HG03097 (cell line): ENCODE measurements around the gene NFX1.
"Not testable (repeated sequence)": the region's sequence is repeated elsewhere in the genome, so short reads cannot be mapped to it uniquely, and the experiment has no call there.

Experiments used
- ATAC-seq: cut with Tn5 transposase; IDR thresholded peaks from one replicate; pipeline ENCODE4 v1.9.1; 2021; ENCODE audit not compliant: unreplicated experiment, low FRiP score

Gene NFX1

DNA sequence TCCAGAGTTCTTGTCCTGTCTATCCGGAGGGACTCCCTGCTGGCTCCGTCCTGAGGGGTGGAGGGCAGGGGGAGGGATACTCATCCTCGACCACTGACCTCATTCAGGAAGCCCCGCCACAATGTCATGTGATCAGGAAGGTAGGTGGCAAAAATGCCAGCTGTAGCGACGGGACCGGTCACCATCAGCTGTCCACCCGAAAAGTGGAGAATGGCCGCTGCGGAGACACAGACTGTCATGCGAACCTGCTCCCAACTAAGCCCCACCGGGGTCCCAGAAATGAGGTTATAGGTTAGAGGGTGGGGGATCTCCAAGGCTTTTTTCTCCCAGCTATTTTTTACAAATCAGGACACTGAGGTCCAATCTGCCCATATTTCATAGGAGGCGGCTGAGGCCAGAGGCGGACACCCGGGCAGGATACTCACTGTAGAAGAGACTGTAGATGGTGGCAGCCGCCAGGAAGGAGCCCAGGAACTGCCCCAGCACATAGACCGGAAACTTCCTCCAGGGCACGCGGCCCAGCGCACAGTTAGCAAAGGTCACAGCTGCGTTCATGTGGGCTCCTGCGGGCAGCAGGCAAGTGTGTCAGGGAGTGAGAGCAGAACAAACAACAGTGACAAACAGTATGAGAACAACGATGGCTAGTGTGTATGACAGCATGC lies 95.8 kb downstream of the NFX1 start:
- not testable (repeated sequence) for ATAC-seq

DNA sequence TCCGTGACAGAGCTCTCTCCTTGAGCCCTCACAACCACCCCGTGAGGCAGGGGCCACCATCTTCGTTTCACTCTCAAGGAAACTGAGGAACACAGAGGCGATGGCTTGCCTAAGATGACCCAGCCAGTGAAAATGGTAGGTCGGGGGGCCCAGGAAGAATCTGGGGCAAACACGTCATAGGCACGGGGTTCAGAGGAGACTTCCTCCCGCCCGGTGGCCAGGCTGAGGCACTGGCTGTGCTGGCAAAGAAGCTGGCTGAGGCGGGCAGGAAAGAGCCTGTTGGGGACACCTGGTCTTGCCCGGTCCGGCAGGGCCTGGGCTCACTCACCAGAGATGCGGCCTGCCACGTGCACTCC lies 96.3 kb downstream of the NFX1 start:
- not testable (repeated sequence) for ATAC-seq

- not testable (repeated sequence) for ATAC-seq
These were observed 96.7 kb downstream of the NFX1 start for GRCh38 chr9:33386998-33387397.

DNA sequence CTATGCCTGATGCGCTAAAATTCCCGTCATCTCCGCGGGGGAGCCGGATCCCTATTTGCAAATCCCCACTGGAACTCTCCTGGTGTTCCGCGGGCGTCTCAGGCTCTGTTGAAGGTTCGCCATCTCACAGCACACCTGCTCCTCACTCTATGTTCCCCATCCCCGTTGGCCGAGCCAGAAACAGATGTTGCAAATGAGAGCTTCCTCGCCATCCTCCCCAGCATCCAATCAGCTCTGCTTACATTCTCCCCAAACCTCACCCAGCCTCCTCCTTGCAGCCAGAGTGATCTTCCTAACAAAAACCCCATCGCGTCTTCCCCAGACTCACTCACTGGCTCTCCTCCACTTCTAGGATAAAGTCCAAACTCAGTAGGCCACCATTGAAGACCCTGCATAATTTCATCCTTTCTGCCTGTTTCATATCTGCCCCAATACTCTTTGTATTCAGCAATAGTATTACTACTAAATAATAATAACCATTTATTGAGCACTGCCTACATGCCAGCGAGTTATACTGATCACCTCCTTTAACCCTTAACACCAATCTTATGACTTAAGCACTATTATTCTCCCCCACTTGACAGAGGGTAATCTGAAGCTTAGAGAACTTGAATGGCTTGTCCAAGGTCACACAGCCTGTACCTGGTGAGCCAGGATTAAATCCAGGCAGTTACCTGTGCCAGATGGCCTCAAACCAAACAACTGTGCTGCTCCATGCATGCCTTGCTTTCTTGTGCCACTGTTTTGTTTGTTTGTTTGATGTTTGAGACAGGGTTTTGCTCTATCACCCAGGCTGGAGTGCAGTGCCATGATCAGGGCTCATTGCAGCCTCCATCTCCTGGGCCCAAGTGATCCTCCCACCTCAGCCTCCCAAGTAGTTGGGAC lies 98.0 kb downstream of the NFX1 start:
- ATAC-seq: no peak

- not testable (repeated sequence) for ATAC-seq
These were observed 100.9 kb downstream of the NFX1 start for GRCh38 chr9:33391111-33391771.

DNA sequence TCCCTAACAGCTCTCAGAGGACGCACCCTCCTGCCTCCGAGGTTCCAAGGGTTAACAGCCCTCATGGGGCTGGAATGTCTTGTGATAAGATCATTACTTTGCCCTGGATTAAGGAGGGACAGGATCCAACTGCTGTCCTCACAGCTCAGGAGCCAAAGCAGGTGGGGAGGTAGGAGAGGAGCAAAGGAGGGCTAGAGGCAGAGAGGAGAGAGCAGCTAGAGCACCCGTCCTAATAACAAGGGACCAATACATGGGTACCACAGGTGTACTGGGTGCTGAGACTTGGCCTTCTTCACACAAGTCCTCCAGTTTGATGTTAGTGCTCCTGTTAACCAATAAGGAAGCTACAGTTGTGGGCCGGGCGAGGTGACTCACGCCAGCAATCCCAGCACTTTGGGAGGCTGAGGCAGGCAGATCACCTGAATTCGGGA lies 102.3 kb downstream of the NFX1 start:
- not testable (repeated sequence) for ATAC-seq

DNA sequence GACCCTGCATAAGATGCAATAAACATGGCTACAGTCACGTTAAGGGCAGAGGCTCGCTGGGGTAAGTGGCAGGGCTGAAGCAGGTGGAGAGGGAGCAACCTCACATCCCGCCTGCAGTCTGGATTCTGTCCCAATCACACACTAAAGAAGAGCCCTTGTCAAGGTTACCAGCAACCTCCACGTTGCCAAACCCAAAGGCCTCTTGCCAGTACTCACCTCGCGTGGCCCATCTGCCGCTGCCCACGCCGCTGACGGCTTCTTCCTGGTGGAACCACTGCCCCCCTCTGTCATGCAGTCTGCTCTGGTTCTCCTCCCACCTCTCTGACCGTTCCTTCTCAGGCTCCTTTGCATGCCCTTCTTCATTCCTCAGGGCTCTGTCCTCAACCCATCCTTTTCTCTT lies 103.3 kb downstream of the NFX1 start:
- ATAC-seq: no peak

DNA sequence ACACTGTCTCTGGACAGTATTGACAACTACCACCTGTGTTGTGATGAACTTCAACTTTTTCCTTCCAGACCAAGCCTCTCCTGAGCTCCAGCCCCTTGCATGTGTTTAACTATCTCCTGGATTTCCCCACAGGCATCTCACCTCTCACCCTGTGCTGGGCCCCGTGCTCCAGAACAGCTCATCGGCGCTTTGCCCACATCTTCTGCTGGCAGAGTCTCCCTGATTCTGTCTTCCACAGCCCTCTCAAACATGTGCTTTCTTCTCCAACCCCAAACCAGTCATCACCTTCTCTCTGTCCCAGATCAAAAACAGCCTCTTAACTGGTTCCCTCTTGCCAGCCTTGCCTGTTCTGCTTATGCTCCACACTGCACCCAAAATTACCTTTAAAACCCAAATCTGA lies 103.7 kb downstream of the NFX1 start:
- ATAC-seq: not testable (repeated sequence)

DNA sequence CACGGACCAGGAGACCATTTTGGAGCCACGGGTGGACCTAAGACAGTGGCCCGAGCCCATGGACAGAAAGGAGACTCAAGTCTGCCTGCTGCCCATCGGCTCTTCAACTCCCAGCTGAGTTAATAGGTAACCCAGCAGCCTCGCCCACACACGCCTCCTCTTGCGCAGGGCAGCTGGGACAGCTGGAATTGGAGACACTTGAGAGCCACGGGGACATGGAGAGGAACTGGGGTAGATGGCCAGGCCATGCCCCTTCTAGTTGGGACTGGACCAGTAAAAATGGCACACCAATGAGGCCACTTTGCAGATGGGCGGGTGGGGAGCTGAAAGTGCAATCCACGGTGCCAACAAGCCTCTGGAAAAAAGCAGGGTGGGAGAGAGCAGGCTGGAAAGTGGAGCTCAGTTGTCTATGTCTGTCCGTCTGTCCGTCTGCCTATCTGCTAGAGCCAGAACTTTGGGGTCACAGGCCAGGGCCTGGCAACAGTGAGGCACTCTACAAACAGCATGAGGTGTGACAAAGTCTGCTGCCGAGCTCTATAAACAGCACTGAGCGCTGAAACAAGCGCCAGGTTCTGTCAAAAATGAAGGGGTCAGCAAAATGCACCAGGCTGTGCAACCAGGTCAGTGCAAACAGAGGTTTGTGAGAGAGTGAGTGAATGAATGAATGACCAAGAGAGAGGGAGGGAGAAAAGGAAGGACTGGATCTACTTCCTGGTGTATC lies 105.0 kb downstream of the NFX1 start:
- not testable (repeated sequence) for ATAC-seq

- not testable (repeated sequence) for ATAC-seq
These were observed 107.5 kb downstream of the NFX1 start for GRCh38 chr9:33397801-33398200.

DNA sequence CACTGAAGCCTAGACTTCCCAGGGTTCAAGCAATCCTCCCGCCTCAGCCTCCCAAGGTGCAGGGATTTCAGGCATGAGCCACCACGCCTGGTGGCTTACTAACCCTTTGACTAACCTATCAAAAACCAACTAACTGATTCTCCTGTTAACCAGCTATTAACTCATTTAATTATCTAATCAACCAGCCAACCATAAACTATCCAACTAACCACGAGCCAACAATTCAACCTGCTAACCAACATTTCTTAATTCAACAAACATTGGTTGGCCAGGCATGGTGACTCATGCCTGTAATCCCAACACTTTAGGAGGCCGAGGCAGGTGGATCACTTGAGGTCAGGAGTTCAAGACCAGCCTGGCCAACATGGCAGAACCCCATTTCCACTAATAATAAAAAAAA lies 108.7 kb downstream of the NFX1 start:
- ATAC-seq: not testable (repeated sequence)

GRCh38 chr9:33401809-33402208 lies 111.5 kb downstream of the NFX1 start:
- ATAC-seq: not testable (repeated sequence)

DNA sequence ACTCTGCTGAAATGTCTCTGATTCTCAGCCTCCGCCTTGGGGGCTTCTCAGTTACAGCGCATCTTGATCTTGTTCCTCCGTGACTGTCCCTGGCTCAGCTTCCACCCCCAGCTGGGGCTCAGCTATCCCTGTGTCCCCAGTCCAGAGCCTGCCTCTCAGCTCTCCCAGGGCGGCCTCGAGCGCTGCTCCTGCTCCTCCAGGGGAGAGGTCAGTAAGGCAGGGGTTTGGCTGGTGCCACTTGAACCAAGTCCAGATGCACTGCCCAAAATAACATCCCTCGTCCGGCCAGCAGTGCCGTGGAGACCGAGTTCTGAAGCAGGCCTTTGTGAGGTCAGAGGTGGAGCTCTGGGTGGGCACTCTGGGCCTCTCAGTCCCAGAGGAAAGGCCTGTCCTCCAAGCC lies 112.1 kb downstream of the NFX1 start, which contains the start of gene AQP7:
AQP7 (minus strand) TSS at position 198 of the 400 bp plus-strand sequence. CDS start 1,306 bp downstream, outside the sequence.
- not testable (repeated sequence) for ATAC-seq

DNA sequence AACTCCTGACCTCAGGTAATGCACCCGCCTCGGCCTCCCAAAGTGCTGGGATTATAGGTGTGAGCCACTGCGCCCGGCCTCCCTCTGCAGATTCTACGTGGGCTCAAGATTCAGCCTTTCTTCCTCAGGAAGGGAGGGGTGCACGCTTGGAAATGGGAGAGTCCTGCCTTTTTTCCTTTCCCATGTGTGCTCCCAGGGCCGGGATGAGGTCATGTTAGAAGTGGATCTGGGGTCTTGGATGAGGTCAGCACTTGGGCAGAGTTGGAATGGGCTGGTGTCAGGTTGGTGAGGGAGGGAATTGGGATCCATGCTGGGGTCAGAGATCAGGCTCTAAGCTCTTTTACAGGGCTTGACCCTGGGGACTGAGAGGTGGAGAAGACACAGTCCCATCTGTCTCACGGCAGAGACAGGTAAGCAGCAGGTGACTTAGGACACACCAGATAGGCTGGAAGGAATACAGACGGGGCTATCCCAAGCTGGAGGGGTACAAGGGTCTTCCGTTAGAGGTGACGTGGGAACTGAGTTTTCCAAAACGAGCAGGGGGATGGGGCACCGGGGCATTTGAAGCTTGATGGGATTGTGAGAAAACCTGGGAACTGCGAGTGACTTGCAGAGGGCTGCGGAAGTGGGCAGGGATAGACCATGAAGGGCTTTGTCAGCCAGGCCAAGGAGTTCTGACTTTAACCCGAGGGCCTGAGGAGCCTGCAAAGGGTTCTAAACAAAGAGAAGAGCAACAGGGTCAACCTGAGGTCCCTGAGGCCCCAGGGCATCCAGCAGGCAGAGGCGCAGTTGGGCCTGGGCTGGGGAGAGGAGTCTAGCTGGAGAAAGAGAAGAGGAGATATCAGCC lies 113.8 kb downstream of the NFX1 start:
- ATAC-seq: no peak

DNA sequence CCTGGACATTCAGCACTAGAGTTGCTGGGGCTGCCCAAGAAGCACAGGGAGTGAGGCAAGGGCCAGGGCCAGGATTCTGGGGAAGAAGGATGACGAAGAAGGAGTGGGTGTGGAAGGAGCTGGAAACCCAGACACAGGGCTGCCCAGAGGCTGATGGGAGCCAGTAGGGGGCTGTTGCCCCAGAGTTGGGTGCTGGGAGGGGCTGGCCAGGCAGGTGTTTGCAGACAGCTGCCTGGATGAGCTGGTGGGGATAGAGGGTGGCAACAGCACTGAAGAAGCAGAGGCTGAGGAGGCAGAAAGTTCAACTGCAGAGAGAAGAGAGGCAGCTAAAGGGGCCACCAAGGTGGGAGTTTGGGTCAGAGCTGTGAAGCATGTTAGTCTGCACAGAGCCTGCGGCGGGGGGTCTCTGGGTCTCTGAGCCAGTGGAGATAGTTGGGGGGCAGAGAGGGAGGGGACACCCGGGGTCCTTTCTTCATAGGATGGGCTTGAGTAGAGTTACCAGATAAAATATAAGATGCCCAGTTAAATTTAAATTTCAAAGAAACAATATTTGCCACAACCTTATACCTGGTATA lies 114.6 kb downstream of the NFX1 start:
- no peak for ATAC-seq

GRCh38 chr9:33407061-33407460 lies 116.7 kb downstream of the NFX1 start:
- no peak for ATAC-seq

DNA sequence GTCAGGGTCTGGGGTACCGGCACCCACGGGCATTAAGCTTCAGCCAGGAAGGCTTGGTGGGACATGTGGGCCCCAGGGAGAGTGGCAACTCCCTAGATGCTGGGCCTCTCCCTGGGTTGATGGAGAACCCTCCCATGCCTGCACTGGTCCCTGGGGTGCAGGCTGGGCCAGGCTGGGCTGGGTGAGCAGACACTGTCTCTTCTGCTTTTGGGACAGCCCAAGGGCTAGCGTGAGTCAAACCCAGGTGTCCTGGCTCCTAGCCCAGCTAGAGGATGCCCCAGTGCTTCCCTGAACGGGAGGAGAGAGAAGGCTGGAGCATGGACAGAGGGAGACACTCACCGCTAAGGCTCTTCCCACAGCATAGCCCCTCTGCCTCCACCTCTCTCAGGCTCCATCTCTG lies 117.8 kb downstream of the NFX1 start:
- no peak for ATAC-seq

DNA sequence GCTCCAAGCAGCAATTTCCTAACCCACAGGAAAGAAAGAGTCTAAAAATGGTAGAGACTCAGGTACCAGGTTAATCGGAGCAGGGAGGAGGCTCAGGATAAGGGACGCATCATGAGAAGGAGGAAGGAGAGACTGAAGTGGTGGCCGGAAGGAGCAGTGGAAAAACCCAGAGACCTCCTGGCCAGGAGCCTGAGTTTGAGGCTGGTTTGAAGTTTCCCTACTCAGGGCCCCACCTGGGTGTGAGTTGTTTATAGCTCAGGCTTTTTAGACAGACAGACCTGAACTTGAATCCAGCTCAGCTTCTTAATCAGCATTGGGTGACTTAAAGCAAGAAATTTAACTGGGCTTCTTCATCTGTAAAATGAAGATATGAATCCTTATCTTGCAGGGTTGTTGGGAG lies 124.0 kb downstream of the NFX1 start:
- ATAC-seq: no peak

GRCh38 chr9:33414889-33415500 lies 124.7 kb downstream of the NFX1 start:
- ATAC-seq: no peak
